SIG-M5 treated with dmso at 0.1 percent for 504 hours (cell line): Measurements from ENCODE around the gene NUP93.

Experiments used
- DNase-seq: peaks from one replicate; lab custom pipeline; 2025; ENCODE audit not compliant: unreplicated experiment; lab: John Stamatoyannopoulos, UW

The NUP93 gene

DNA sequence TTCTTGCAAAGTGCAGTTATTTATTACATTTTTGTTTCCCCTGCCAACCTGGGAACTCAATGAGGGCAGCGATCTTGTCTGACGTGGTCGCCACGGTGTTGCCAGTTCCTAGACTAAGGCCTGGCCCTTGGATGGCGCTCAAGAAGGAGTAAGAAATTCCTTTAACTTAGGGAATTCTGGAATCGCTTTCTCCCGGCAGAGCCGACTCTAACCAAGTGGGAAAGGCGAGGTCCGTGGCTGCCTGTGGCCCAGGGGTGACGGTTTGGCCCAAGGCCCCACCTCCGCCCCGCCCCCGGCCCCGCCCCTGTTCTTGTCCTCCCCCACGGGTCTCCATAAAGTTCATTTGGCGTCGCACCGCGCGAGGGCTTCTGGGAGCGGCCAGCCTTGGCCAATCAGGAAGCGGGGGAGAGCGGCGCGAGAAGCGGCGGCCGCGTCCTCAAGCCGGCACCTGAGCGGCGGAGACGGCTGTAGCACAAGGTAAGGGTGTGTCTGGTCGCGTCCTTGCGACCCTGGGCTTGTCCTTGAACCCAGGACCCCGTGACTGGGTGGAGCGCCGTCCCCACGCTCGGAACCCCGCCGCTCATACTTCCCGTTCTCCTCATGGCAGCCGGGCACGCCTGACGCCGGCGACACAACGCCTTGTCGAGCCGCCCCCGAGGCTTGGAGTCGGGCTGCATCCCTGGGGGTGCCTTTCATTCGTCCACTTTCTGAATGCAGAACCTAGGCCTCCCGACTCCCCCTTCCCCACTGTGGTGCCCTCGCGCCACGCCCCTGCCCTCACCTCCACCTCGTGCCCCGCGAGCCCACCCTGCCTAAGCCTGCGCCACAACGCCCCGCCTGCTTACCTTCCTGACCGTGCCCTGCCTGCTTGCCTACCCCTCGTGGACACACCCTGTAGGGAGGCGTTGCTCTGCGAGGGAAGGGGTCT lies at the start of gene NUP93:
NUP93 (plus strand) TSS at position 395 of the 928 bp plus-strand sequence. CDS start 18,119 bp downstream, outside the sequence.
- DNase-seq: peak; percentile 90

- DNase-seq: peak; percentile 85
Measured at GRCh38 chr16:56681939-56682702, 47.8 kb upstream of the NUP93 start, which contains the start of gene MT1X. MT1X (plus strand) TSS chr16:56682470; CDS start chr16:56682541, 71 bp downstream.

DNA sequence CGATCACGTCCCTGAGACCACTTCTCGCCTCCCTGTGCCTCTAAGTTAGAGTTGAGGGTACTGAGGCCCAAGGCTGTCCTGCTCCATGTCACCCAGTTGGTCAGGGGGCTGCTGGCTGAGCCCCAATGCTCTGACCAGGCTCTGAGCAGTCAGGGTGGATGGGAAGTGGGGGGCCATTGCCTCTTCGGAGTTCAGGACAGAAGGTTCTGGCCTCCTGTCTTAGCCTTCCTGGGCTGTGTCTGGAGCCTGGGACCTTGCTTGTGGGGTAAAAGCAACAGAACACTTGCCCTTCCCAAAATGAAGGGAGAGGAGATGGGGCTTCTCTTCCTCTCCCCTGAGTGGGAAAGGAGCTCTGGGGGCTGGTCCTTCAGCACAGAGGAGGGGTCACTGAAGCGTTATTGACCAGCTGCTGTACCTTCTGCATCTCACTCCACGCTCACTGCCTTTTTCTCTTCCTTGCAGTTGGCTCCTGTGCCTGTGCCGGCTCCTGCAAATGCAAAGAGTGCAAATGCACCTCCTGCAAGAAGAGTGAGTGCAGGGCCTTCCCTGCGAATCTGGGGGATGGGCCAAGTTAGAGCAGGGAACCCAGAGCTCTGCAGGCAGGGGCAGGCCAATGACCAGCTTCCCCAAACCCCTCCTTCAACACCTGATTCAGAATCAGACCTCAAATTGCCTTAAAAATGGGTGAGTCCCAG lies 47.1 kb upstream of the NUP93 start:
- no peak for DNase-seq

DNA sequence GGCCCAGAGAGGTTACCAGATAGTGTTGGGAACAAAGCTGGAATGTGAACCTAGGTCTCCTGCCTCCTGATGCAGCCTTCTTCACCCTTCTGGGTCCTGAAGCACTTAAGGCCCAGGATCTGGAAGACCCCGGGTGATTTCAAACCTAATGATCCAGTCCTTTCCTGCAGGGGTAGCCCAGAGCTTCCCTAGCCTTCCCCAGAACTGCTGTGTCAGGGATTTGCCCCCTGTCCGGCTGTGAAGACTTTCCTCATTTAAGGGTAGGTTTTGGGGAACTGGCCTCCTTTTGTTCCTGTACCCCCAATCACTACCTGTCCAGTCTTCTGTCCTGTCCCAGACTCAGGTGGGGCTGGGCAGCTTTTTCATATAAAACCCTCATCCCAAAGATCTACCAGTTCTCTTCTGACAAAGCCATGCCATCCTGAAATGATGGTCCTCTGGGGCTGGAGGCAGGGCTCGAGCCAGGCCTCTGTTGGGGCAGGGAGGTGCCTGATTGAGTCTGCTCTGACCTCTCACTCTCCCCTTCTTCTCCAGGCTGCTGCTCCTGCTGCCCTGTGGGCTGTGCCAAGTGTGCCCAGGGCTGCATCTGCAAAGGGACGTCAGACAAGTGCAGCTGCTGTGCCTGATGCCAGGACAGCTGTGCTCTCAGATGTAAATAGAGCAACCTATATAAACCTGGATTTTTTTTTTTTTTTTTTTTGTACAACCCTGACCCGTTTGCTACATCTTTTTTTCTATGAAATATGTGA lies 46.3 kb upstream of the NUP93 start:
- DNase-seq: no peak

DNA sequence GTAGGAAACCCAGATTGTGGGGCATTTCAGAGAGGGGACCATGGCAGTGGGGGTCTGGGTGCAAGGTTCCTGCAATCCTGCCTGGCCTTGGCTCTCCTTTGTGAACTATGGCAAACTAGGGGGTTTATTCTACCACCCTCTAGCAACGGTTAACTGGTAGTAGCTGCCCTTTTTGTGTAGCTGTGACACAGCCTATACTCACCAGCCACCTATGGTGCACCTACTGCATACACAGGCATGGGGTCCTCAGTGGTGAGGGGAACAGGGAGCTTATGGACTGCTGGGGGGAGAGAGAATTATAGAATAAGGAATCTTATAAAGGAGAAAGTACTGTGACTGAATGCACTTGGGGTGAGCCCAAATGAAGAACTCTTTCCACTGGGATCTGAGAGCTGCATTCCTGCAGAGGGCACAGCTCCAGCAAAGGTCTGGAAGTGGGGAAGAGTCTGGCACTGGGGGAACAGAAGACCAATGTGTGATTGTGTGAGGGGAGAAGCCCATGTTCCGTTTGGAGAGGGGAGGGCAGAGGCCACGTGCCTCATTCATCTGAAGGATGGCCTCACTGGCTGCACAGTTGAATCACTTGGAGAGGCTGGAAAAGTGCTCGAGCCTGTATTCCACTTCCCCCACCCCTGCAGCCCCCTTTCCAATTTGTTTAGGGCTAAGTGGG lies 45.5 kb upstream of the NUP93 start:
- no peak for DNase-seq

DNA sequence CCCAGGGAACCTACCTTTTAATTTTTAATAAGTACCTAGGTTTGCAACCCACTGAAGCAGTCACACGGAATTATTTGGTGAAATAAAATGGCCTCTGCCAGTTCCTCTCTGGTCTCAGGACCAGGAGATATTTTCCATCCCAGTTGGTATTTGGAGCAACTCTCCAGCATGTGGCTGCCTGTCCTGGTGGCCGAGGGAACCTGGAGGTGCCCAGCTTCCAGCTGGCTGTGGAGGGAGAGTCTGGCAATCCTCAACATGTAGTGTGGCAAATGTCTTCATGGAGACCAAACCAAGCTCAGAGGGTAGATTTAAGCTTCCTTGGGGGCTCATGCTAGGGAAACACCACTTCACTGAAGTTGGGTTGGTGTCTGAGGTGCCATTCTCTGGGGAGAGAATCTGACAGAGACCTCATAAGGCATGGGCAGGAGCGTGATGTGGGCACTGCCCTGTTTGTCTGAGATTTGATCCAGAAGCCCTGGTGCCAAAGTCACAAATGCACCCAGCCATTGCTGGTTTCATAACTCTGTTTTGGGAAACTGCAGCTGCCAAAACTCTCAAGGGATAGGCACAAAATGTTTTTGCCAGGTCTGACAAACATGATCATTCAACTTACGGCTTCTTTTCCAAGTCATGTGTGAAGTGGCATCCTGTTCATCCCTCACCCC lies 44.9 kb upstream of the NUP93 start:
- no peak for DNase-seq

DNA sequence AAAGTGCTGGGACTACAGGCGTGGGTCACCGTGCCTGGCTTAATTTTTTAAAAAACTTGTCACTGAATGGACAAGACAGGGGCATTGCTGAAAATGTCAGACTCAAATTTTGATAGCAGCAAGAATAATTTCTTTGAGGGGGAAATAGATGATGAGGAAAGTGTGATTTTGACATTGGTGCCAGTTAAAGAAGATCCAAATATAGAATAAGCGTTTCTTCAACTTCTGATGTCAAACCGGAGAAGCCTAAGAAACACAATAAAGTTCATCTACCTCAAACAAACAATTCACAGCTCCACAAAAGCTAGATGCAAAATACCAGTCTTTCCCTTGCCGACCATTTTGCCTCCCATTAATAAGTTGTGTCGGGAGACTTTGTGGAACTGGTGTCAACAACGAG lies 43.2 kb upstream of the NUP93 start:
- DNase-seq: no peak

- DNase-seq: no peak
Measured at GRCh38 chr16:56688762-56689161, 41.2 kb upstream of the NUP93 start.

- no peak for DNase-seq
Measured at GRCh38 chr16:56689171-56689570, 40.8 kb upstream of the NUP93 start.

- no peak for DNase-seq
Measured at GRCh38 chr16:56690420-56691122, 39.4 kb upstream of the NUP93 start.

- DNase-seq: peak; percentile 33
Measured at GRCh38 chr16:56691885-56692284, 38.0 kb upstream of the NUP93 start.

DNA sequence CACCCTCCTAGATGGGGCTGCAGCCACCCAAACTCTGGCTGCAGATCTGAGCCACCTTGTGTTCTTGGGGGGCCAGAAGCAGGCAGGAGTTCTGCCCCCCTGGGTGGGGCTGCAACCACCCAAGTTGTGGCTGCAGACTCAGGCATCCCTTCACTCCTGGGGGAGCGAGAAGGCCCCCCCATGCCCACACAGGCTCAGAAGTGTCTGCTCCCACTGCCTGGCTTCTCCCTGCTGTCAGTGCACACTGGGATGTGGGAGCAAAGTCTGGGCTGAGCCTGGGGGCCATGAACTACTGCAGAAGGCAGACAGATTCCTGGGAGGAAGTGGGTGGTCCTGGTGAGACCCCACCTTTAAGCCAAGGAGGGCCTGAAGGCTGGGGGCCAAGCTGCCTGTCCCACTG lies 34.7 kb upstream of the NUP93 start:
- no peak for DNase-seq

DNA sequence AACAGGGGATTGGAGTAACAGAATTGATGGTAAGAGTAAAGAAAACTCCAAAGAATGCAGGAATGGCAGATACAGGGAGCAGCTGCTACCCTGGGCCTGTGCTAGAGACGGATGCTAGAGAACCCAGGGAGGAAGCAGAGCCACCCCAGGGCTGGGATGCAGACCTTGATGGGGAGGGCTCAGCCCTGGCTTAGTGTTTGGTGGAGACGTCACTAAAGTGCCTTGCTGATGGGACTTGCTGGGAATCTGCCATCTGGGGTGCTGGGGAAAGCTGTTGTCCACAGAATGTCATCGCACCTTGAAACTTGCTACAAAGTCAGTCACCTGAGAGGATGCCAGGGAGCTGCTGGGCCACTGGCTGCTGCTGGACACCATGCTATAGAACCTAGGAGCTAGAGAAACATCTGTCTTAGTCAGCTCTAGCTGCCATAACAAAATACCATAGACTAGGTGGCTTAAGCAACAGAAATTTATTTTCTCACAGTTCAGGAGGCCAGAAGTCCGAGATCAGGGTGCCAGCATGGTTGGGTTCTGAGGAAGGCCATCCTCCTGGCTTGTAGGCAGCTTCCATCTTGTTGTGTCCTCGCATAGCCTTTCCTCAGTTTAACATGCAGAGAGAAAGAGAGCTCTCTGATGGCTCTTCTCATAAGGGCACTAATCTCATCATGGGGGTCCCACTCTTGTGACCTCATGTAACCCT lies 32.3 kb upstream of the NUP93 start:
- no peak for DNase-seq

DNA sequence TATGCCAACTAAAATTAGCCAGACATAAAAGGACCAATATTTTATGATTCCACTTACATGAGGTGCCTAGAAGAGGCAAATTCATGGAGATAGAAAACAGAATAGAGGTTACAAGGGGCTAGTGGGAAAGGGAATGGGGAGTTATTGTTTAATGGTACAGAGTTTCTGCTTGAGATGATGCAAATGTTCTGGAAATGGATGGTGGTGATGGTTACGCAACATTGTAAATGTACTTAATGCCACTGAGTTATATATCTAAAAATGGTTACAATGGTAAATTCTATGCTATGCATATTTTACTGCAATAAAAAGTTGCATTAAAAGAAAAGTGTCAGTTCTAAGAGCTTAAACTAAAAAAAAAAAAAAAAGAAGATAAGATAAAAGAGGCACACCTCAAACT lies 29.7 kb upstream of the NUP93 start:
- DNase-seq: no peak

GRCh38 chr16:56700631-56701030 lies 29.3 kb upstream of the NUP93 start:
- DNase-seq: no peak

DNA sequence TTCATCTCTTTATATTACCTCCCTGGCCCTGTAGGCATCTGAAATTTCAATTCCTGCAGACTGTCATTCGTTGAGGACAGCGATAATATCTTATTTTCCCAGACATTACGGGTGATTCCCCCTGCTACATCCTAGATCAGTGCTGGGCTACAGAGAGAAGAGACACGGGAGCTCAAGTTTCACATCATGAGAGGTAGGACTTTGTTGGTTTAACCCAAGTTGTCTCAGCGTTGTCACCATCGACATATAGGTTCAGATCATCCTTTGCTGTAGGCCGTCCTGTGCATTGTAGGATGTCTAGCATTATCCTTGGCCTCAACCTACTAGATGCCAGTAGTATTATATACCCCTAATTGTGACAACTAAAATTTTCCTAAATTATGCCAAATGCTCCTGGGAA lies 28.4 kb upstream of the NUP93 start:
- DNase-seq: no peak

DNA sequence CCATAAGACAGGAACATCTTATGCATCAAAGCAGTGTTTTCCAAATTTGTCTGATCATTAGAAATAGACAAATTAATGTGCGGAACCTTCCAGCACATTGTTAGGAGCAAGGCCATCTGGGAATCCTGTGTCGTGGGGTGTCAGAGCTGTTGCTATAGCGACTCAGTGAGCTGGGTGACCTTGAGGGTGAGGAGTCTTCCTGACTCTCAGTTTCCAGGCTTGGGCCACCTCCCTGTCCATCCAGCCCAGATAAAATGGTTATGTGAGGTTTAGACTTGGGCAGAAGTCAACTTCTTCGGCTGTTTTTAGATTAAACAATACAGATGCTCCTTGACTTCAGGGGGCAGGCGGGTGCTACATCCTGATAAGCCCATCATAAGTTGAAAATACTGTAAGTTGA lies 27.1 kb upstream of the NUP93 start:
- DNase-seq: no peak
